Activated naive CD4-positive, alpha-beta T cell treated with anti-CD3 and anti-CD28 coated beads for 36 hours (primary cell): ENCODE measurements around the gene OLFML1. TPM values are rescaled to one million over a fixed set of nuclear protein-coding genes. Genes with fewer than 3 reads are reported as not detected.

Source experiments
- CTCF ChIA-PET: fragments of 350-600 bp; sonication (Branson Sonifier 250); formaldehyde crosslinking; loops from one replicate; lab custom pipeline; 2021; ENCODE audit warnings: antibody characterized with exemption; lab: Charles Lee
- DNase-seq: peaks from one replicate; pipeline ENCODE4 v3.0.0-alpha.2; 2020
- H3K27ac Mint-ChIP-seq: one replicate; pipeline ENCODE4 v1.8.0; 2021; ENCODE audit warnings: mild to moderate bottlenecking, mixed read lengths
- H3K27me3 Mint-ChIP-seq: one replicate; pipeline ENCODE4 v1.8.0; 2021; ENCODE audit warnings: low read depth, mixed read lengths
- H3K36me3 Mint-ChIP-seq: one replicate; pipeline ENCODE4 v1.8.0; 2021; ENCODE audit warnings: low read depth, mixed read lengths
- H3K4me1 Mint-ChIP-seq: one replicate; pipeline ENCODE4 v1.8.0; 2021; ENCODE audit warnings: low read depth, mixed read lengths
- H3K4me3 Mint-ChIP-seq: one replicate; pipeline ENCODE4 v1.8.0; 2021; ENCODE audit warnings: mild to moderate bottlenecking, moderate library complexity, mixed read lengths
- H3K9me3 Mint-ChIP-seq: one replicate; pipeline ENCODE4 v1.8.0; 2021; ENCODE audit warnings: mixed read lengths
- intact Hi-C: fragments of 100-400 bp; cut with micrococcal nuclease; formaldehyde crosslinking; loops from one replicate; pipeline ENCODE4 v1.15.1; 2023
- total RNA-seq, 2 experiments: library from RNA; stranded (reverse); gene quantifications; one replicate each; pipeline ENCODE4 v1.2.3, GENCODE V29; 2021

OLFML1 gene
- total RNA-seq, 2 experiments from 2014 or later = not detected

DNA sequence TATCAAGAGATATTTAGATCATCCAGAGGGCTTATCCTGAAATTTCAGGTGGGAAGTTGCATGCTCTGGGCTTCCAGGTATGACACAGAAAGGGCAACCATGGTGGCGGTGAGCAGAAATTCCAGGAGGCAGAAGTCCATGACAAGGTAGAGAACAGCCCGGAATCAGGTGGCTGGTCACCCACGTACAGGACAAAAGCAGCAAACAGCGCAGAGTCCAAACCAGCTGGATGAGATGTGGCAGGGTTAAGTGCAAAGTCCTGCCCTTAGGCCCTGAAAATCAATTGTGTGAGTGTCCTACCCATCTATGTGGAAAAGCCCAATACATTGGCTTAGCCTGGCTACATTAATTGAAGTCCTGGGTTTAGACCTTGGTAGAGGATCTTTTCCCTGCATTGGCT, 40.1 kb downstream of the OLFML1 start:
- Mint-ChIP-seq H3K9me3 (no peaks in the 10 kb centered on the region), H3K36me3 (no peaks in the 10 kb centered on the region), H3K4me3 (no peak overlapping the region), H3K27ac (no peak overlapping the region), H3K27me3 (no peaks in the 10 kb centered on the region), H3K4me1 (peaks cover 68% of the 10 kb centered on the region)
- DNase-seq = no peak
- CTCF ChIA-PET = interaction anchor here (0.9 kb wide), 1 partner anchor 12 kb away, joined by 3 read pairs; the partner anchor contains the start of gene PPFIBP2
- intact Hi-C loops = no loop called here

DNA sequence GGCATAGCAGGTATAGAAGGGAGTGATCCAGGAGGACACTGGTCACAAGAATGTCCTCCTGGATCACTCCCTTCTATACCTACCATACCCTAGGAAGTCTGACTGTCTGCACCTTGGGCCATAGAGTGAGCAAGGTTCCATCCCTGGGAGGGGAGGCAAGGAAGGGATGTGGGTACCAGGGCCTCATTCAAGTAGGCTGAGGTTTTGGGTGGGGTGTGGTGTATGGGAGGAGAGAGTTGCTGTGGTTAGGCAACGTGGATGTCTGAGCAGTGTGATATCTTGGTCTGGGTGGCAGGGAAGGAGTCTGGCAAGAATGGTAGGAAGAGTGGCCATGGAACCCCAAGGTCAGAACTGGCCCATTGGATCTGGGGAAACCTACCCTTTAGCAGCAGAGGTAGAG, 41.7 kb downstream of the OLFML1 start:
- Mint-ChIP-seq H3K4me1 (peaks cover 80% of the 10 kb centered on the region), H3K4me3 (no peak overlapping the region), H3K36me3 (no peaks in the 10 kb centered on the region), H3K27ac (no peak overlapping the region), H3K9me3 (no peaks in the 10 kb centered on the region), H3K27me3 (no peaks in the 10 kb centered on the region)
- peak; percentile 50 for DNase-seq
- intact Hi-C loops = no loop called here
- CTCF ChIA-PET = no interaction called here

DNA sequence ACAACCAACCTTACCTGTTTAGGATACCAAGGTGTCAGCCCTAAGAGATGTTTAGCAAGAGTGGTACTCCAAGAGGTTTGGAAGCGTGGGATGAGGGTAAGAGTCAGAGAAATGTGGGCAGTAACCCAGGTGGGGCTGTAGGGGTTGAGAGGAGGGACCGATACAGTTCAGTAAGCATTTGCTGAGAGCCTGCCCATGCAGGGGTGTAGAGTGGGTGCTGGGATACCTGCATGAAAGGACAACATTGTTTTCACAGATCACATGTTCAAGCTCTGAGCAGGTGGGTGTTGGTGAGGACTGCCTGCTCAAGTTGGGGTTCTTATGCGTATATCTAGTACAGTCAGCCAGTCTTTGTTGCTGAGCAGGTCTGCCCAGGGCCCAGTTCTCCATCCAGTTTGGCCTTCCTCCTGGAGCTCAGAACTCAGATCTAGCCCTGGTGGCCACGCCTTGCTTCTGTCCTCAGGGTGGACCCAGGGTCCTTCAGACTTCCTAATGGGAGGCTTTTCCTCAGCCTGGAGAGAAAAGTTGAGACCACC, 43.3 kb downstream of the OLFML1 start:
- CTCF ChIA-PET = no interaction called here
- no peaks in the 10 kb centered on the region for H3K36me3 Mint-ChIP-seq
- no peaks in the 10 kb centered on the region for H3K27me3 Mint-ChIP-seq
- H3K27ac Mint-ChIP-seq = peak overlapping the region; percentile 31
- intact Hi-C loops = loop anchor here (1.0 kb wide), 1 partner anchor 7 kb away; no protein-coding TSS in a partner anchor
- no peaks in the 10 kb centered on the region for H3K9me3 Mint-ChIP-seq
- peaks cover 81% of the 10 kb centered on the region for H3K4me1 Mint-ChIP-seq
- no peak for DNase-seq
- no peak overlapping the region for H3K4me3 Mint-ChIP-seq

DNA sequence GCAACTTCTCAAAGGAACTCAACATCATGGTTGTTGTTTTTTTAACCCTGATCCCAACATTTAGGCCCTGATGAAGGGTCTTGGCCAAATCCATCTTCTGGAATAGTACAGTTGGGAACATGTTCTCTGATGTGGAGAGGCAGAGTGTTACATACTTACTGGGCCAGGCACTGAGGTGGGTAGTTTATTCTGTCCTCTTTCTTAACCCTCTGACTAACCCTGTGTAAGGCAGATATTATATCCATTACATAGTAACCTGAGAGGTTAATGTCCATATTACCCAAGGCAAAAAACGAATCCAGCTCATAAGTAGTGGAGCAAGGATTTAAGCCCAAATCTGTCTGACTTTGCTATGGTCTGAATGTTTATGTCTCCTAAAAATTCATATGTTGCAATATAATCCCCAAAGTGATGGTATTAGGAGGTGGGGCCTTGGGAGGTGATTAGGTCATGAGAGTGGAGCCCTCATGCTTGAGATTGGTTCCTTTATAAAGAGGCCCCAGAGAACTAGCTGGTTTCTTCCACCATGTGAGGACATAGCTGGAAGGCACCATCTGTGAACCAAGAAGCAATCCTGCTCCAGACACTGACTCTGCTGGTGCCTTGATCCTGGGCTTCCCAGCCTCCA, 44.8 kb downstream of the OLFML1 start:
- peaks cover 81% of the 10 kb centered on the region for H3K4me1 Mint-ChIP-seq

DNA sequence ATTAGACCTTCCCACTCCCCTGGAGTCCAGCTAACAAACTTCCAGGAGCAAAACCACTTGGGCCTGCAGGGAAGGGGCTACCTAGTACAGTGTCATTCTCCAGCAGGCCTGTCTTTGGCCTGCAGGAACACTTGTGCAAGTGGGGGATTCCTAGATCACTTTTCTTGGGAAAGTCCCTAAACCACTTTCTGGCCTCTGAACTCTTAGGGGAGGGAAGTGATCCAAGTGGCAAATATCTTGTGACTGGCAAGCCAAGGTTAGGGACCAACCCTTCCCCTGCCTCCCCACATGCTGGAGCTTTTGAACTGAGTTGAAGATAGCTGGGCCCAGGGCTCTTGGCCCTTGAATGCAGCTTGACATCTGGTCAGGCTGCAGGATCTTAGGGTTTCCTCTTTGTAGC, 45.7 kb downstream of the OLFML1 start:
- no peak overlapping the region for H3K27ac Mint-ChIP-seq
- H3K27me3 Mint-ChIP-seq = no peaks in the 10 kb centered on the region
- intact Hi-C loops = no loop called here
- peak; percentile 33 for DNase-seq
- no peaks in the 10 kb centered on the region for H3K36me3 Mint-ChIP-seq
- H3K9me3 Mint-ChIP-seq = no peaks in the 10 kb centered on the region
- CTCF ChIA-PET = interaction anchor here (1.3 to 1.6 kb wide), 2 partner anchors 10 to 17 kb away, joined by 5 to 6 read pairs; no protein-coding TSS in a partner anchor
- H3K4me3 Mint-ChIP-seq = no peak overlapping the region
- H3K4me1 Mint-ChIP-seq = peaks cover 81% of the 10 kb centered on the region

More for the DNA sequence above, 44.8 kb downstream of the OLFML1 start:
- DNase-seq = no peak
- no peak overlapping the region for H3K27ac Mint-ChIP-seq
- no peaks in the 10 kb centered on the region for H3K9me3 Mint-ChIP-seq
- H3K4me3 Mint-ChIP-seq = no peak overlapping the region
- no peaks in the 10 kb centered on the region for H3K36me3 Mint-ChIP-seq
- CTCF ChIA-PET = interaction anchor here (0.8 to 1.6 kb wide), 3 partner anchors 9 to 19 kb away, joined by 3 to 6 read pairs (median 5); no protein-coding TSS in a partner anchor
- intact Hi-C loops = no loop called here
- no peaks in the 10 kb centered on the region for H3K27me3 Mint-ChIP-seq

DNA sequence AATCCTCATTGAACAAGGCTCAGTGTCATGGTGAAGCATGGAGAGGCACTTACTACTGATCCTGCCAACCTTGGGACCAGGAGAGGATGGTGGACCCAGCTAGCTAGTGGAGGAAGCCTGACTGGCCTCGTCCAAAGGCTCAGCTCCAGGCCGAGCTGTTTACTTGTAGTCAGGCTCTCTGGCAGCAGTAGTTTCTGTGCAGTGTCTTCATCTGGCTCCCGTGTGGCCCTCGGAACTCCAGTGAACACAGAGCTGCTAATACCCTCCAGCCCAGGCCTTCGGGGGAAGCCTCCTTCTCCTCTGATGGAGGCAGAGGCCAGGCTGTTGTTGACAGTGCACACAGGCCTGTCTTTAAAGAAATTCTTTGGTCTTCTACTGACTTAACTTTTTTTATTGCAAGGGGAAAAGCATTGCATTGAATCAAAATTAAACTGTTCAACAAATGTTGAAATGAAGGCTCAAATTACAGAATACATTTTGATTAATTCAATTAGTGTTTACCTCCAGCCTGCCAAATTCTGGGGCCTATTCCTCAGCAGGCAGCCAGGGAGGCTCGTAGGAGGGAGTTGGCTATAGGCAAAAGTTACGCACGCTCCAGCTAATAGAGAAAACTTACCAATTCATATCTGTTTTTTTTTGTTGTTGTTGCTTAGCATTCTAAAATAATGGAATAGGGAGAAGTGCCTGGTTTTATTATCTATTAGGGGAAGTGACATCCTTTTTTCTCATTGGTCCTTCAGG, 47.3 kb downstream of the OLFML1 start:
- Mint-ChIP-seq H3K4me1 (peaks cover 82% of the 10 kb centered on the region), H3K27me3 (no peaks in the 10 kb centered on the region), H3K4me3 (no peak overlapping the region), H3K27ac (no peak overlapping the region), H3K36me3 (no peaks in the 10 kb centered on the region), H3K9me3 (no peaks in the 10 kb centered on the region)
- intact Hi-C loops = no loop called here
- CTCF ChIA-PET = no interaction called here
- DNase-seq = no peak

DNA sequence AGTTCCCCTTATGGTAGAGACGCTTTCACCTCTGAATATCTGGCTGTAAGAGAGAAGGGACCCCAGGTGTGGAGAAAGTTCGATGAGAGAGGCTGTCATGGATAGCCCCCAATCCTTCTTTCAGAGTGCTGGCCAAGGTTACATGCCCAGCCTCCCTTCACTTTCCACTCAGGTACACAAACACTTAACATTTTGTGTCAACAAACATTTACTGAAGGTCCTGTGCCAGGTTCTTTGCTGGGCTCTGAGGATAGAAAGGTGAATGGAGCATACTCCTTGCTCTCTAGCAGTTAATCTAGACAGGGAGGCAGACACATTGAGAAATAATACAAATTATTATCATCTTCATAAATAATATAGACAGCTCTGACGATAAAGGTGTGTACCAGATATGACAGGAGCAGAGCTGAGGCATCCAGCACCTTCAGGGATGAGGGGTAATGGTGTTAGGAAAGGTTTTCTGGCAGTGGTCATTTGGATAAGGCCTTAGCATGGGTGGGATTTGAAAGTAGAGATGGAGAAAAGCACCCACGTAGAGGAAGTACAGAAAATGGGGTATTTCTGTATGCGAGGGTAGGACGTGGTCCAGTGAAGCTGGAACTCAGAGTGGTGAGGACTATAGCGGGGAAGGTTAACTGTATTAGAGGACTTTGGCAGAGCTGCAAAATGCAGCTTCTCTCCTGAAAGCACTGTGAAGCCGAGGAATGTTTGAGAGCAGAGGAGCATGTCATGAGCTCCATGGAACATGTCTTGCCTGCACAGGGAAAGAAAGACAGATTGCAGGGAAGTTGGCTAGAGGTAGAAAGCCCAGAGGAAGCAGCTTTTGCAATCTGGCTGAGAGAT, 48.1 kb downstream of the OLFML1 start:
- DNase-seq = no peak
- peaks cover 82% of the 10 kb centered on the region for H3K4me1 Mint-ChIP-seq
- H3K9me3 Mint-ChIP-seq = no peaks in the 10 kb centered on the region
- no peaks in the 10 kb centered on the region for H3K36me3 Mint-ChIP-seq
- CTCF ChIA-PET = interaction anchor here (0.6 kb wide), 1 partner anchor 29 kb away, joined by 3 read pairs; no protein-coding TSS in a partner anchor
- no peak overlapping the region for H3K27ac Mint-ChIP-seq
- no peak overlapping the region for H3K4me3 Mint-ChIP-seq
- no peaks in the 10 kb centered on the region for H3K27me3 Mint-ChIP-seq
- intact Hi-C loops = no loop called here

DNA sequence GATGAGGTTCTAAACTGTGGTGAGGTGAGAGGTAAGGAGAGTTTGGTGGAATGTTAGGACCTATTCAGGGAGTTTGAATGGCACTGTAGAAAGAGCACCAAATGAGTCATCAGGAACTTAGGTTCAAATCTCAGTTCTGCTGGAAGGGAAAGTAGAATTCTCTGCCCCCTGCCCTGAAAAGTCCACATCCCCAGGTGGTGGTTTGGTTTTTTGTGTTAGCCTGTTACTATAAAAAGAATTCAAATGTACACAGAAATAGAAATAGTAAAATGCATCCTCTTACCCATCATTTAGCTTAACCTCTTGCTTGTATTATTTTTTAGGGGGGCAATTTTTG, 48.7 kb downstream of the OLFML1 start:
- intact Hi-C loops = no loop called here
- Mint-ChIP-seq H3K36me3 (no peaks in the 10 kb centered on the region), H3K4me1 (peaks cover 82% of the 10 kb centered on the region), H3K9me3 (no peaks in the 10 kb centered on the region), H3K4me3 (no peak overlapping the region), H3K27me3 (no peaks in the 10 kb centered on the region), H3K27ac (no peak overlapping the region)
- DNase-seq = no peak
- CTCF ChIA-PET = interaction anchor here (0.6 kb wide), 1 partner anchor 29 kb away, joined by 3 read pairs; no protein-coding TSS in a partner anchor

DNA sequence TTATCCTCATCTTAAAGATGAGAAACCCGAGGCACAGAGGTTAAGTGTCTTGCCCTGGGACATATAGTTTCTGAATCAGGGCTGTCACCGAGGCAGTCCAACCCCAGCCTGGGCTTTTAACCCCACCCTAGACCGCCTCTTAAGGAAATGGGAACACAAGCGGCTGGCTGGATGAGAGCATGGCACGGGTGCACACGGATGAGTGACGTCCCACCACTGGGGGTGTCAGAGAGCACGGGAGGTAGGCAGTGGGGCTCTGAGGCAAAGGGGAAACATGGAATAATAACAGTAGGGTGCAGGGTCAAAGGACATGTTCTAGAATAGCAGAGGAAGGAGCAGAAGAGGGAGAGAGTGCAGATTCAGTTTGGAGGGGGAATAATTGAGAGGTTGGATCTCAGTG, 50.8 kb downstream of the OLFML1 start:
- H3K4me3 Mint-ChIP-seq = no peak overlapping the region
- no peaks in the 10 kb centered on the region for H3K9me3 Mint-ChIP-seq
- CTCF ChIA-PET = interaction anchor here (1.0 kb wide), 1 partner anchor 24 kb away, joined by 3 read pairs; no protein-coding TSS in a partner anchor
- H3K36me3 Mint-ChIP-seq = no peaks in the 10 kb centered on the region
- intact Hi-C loops = no loop called here
- no peaks in the 10 kb centered on the region for H3K27me3 Mint-ChIP-seq
- H3K27ac Mint-ChIP-seq = no peak overlapping the region
- no peak for DNase-seq
- H3K4me1 Mint-ChIP-seq = peaks cover 70% of the 10 kb centered on the region

DNA sequence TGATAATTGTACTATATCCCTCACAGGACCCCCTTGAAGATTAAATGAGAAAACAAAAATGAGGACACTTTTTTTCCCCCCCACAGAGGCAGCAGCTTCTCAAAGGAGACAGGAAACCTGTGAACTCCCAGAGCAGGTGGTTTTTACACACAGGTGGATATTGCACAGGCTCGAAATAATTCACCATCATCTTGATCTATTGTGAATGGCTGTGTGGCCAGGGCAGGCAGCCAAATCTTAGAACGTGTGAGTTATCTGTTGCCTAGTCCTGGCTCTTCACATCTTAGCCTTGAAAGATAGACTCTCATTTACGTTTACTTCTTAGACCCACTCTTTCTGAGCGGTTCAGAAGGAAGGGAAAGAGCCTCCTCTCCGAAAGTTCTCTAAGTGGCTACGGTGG, 52.0 kb downstream of the OLFML1 start:
- no peak overlapping the region for H3K27ac Mint-ChIP-seq
- H3K4me3 Mint-ChIP-seq = no peak overlapping the region
- no peaks in the 10 kb centered on the region for H3K27me3 Mint-ChIP-seq
- peaks cover 68% of the 10 kb centered on the region for H3K4me1 Mint-ChIP-seq
- intact Hi-C loops = no loop called here
- DNase-seq = no peak
- CTCF ChIA-PET = interaction anchor here (0.6 to 1.9 kb wide), 5 partner anchors 11 to 968 kb away, joined by 3 to 6 read pairs (median 3); partner anchors contain the start of gene PPFIBP2
- H3K9me3 Mint-ChIP-seq = no peaks in the 10 kb centered on the region
- H3K36me3 Mint-ChIP-seq = no peaks in the 10 kb centered on the region

DNA sequence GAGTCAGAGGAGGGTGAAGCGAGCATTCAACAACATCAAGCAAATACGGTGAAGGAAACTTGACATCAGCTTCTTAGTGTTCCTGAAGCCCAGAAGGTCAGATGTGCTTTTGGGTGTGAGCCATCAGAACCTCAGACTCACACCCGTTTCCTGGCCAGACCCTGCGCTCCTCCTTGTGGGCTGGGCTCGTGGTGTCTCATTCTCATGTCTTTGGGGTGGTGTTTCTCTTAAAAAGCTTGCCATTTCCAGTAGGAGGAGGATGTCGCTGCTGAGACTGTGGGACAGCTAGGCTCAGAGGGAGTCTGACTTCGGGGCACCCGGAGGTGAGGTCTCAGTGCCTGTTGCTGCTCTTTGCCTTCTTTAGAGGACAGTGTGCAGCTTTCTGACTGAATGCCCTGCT, 52.7 kb downstream of the OLFML1 start:
- no peaks in the 10 kb centered on the region for H3K9me3 Mint-ChIP-seq
- peak; percentile 65 for DNase-seq
- H3K36me3 Mint-ChIP-seq = no peaks in the 10 kb centered on the region
- H3K4me3 Mint-ChIP-seq = no peak overlapping the region
- no peaks in the 10 kb centered on the region for H3K27me3 Mint-ChIP-seq
- intact Hi-C loops = loop anchor here (1.0 to 2.0 kb wide), 2 partner anchors 17 to 25 kb away; partner anchors contain the start of gene PPFIBP2
- peak overlapping the region; percentile 44 for H3K27ac Mint-ChIP-seq
- CTCF ChIA-PET = interaction anchor here (1.6 to 1.9 kb wide), 2 partner anchors 10 to 25 kb away, joined by 6 to 10 read pairs; partner anchors contain the start of gene PPFIBP2
- peaks cover 73% of the 10 kb centered on the region for H3K4me1 Mint-ChIP-seq
